SK-N-MC (cell line): Measurements from ENCODE around the gene ZMIZ1.

Experiments
- DNase-seq: peaks from one replicate; pipeline ENCODE4 v3.0.0-alpha.2; 2011; ENCODE audit warnings: low read depth, low spot score
- H3K27ac ChIP-seq: fragments of 200-600 bp; sonication (generic); 2 replicates; pipeline ENCODE4 v1.5.1; 2016; ENCODE audit warnings: mixed run types
- H3K36me3 ChIP-seq: fragments of 200-600 bp; sonication (generic); 2 replicates; pipeline ENCODE4 v1.6.1; 2017; ENCODE audit warnings: antibody characterized with exemption, low read length, mixed read lengths; ENCODE audit not compliant: insufficient read depth
- H3K4me3 ChIP-seq: fragments of 200-600 bp; sonication (generic); 2 replicates; pipeline ENCODE4 v1.5.1; 2016
- H3K9ac ChIP-seq: fragments of 200-600 bp; sonication (generic); 2 replicates; pipeline ENCODE4 v1.8.0; 2017; ENCODE audit warnings: mixed run types, mixed read lengths; ENCODE audit not compliant: insufficient read length
- H3K9me3 ChIP-seq: fragments of 200-600 bp; sonication (generic); 2 replicates; pipeline ENCODE4 v1.6.1; 2017; ENCODE audit warnings: low read depth, mild to moderate bottlenecking, antibody characterized with exemption, low read length, moderate library complexity, mixed read lengths
- EZH2 ChIP-seq: fragments of 200-600 bp; sonication (generic); IDR thresholded peaks from one replicate; pipeline ENCODE4 v1.6.1; 2017; ENCODE audit warnings: antibody characterized with exemption
- FOXP2 ChIP-seq: optimal IDR thresholded peaks from 2 replicates; pipeline ENCODE3; 2011; ENCODE audit warnings: mild to moderate bottlenecking, moderate library complexity; ENCODE audit not compliant: insufficient read depth; ENCODE audit errors: extremely low read length, control extremely low read depth
- POLR2AphosphoS5 ChIP-seq: IDR thresholded peaks from 2 replicates; pipeline ENCODE4 v1.6.1; 2012; ENCODE audit warnings: mild to moderate bottlenecking, low read depth, low read length, borderline replicate concordance

ZMIZ1 gene

GRCh38 chr10:79074732-79075131 lies 6.0 kb downstream of the ZMIZ1 start:
- DNase-seq = no peak
- no peak overlapping the region for H3K27ac ChIP-seq

GRCh38 chr10:79075418-79075817 lies 6.7 kb downstream of the ZMIZ1 start:
- no peaks in the 10 kb centered on the region for H3K36me3 ChIP-seq
- no peak overlapping the region for H3K9ac ChIP-seq
- DNase-seq = no peak
- TF ChIP-seq FOXP2 (no peak), EZH2 (no peak), POLR2AphosphoS5 (no peak)
- no peaks in the 10 kb centered on the region for H3K9me3 ChIP-seq
- no peak overlapping the region for H3K4me3 ChIP-seq
- no peak overlapping the region for H3K27ac ChIP-seq

More at GRCh38 chr10:79074732-79075131, 6.0 kb downstream of the ZMIZ1 start:
- no peak overlapping the region for H3K4me3 ChIP-seq
- no peak overlapping the region for H3K9ac ChIP-seq
- no peaks in the 10 kb centered on the region for H3K9me3 ChIP-seq
- H3K36me3 ChIP-seq = no peaks in the 10 kb centered on the region
- TF ChIP-seq FOXP2 = no peak
- TF ChIP-seq POLR2AphosphoS5 = no peak
- no peak for TF ChIP-seq EZH2

- Histone ChIP-seq H3K9me3 (no peaks in the 10 kb centered on the region), H3K36me3 (no peaks in the 10 kb centered on the region), H3K4me3 (no peak overlapping the region), H3K27ac (no peak overlapping the region), H3K9ac (no peak overlapping the region)
- TF ChIP-seq POLR2AphosphoS5 (no peak), FOXP2 (no peak), EZH2 (no peak)
- no peak for DNase-seq
Observed at GRCh38 chr10:79077488-79078173, 8.9 kb downstream of the ZMIZ1 start.

GRCh38 chr10:79078367-79079053 lies 9.7 kb downstream of the ZMIZ1 start:
- H3K9me3 ChIP-seq = no peaks in the 10 kb centered on the region
- no peaks in the 10 kb centered on the region for H3K36me3 ChIP-seq
- H3K4me3 ChIP-seq = no peak overlapping the region
- TF ChIP-seq POLR2AphosphoS5 (no peak), FOXP2 (no peak), EZH2 (no peak)
- DNase-seq = no peak
- H3K27ac ChIP-seq = no peak overlapping the region
- no peak overlapping the region for H3K9ac ChIP-seq

- H3K27ac ChIP-seq = no peak overlapping the region
- no peak overlapping the region for H3K9ac ChIP-seq
- H3K9me3 ChIP-seq = no peaks in the 10 kb centered on the region
- DNase-seq = no peak
- no peak overlapping the region for H3K4me3 ChIP-seq
- no peak for TF ChIP-seq EZH2
- TF ChIP-seq POLR2AphosphoS5 = no peak
- TF ChIP-seq FOXP2 = no peak
- H3K36me3 ChIP-seq = no peaks in the 10 kb centered on the region
Observed at GRCh38 chr10:79079054-79079397, 10.3 kb downstream of the ZMIZ1 start.

- no peak for DNase-seq
- H3K27ac ChIP-seq = no peak overlapping the region
- TF ChIP-seq FOXP2 = no peak
- TF ChIP-seq EZH2 = no peak
- TF ChIP-seq POLR2AphosphoS5 = no peak
- H3K9ac ChIP-seq = no peak overlapping the region
- H3K4me3 ChIP-seq = no peak overlapping the region
- H3K36me3 ChIP-seq = no peaks in the 10 kb centered on the region
- no peaks in the 10 kb centered on the region for H3K9me3 ChIP-seq
Observed at GRCh38 chr10:79079490-79080355, 11.0 kb downstream of the ZMIZ1 start.

- H3K4me3 ChIP-seq = no peak overlapping the region
- no peak for TF ChIP-seq FOXP2
- no peak for TF ChIP-seq POLR2AphosphoS5
- TF ChIP-seq EZH2 = no peak
- H3K9me3 ChIP-seq = no peaks in the 10 kb centered on the region
- no peak for DNase-seq
- H3K9ac ChIP-seq = no peak overlapping the region
- H3K36me3 ChIP-seq = no peaks in the 10 kb centered on the region
- H3K27ac ChIP-seq = no peak overlapping the region
Observed at GRCh38 chr10:79081353-79082034, 12.7 kb downstream of the ZMIZ1 start.

GRCh38 chr10:79082035-79082373 lies 13.2 kb downstream of the ZMIZ1 start:
- DNase-seq = no peak
- Histone ChIP-seq H3K9ac (no peak overlapping the region), H3K36me3 (no peaks in the 10 kb centered on the region), H3K27ac (no peak overlapping the region), H3K4me3 (no peak overlapping the region), H3K9me3 (no peaks in the 10 kb centered on the region)
- TF ChIP-seq FOXP2 (no peak), EZH2 (no peak), POLR2AphosphoS5 (no peak)
